Umbilical cord (tissue), 2 donors: ENCODE results near the gene CHCHD6. TPM values are rescaled to one million over a fixed set of nuclear protein-coding genes. Genes with fewer than 3 reads are reported as not detected.

ENCODE experiments used
- DNase-seq: peaks from one replicate; pipeline ENCODE4 v3.0.0-alpha.2; 2015; ENCODE audit warnings: low spot score
- total RNA-seq: library from RNA; depleted of rRNA; stranded (reverse); fragments of >200 nt; gene quantifications from one replicate; pipeline ENCODE4 v1.2.3, GENCODE V29; 2014; ENCODE audit warnings: low replicate concordance; ENCODE audit not compliant: insufficient read depth

Gene CHCHD6
- total RNA-seq, 1 donor from 2014 or later = 11.8 TPM

GRCh38 chr3:126938520-126939337 is 234.7 kb downstream of the CHCHD6 start:
- no peak for DNase-seq

- DNase-seq = no peak
These were observed 235.3 kb downstream of the CHCHD6 start for GRCh38 chr3:126939338-126939718.

- DNase-seq = no peak
These were observed 235.7 kb downstream of the CHCHD6 start for GRCh38 chr3:126939733-126940132.

GRCh38 chr3:126941721-126942270 is 237.8 kb downstream of the CHCHD6 start:
- DNase-seq = no peak

GRCh38 chr3:126944089-126944965 is 240.3 kb downstream of the CHCHD6 start:
- DNase-seq = no peak

- DNase-seq = no peak
These were observed 241.2 kb downstream of the CHCHD6 start for GRCh38 chr3:126945171-126945721.

GRCh38 chr3:126945891-126946290 is 241.9 kb downstream of the CHCHD6 start:
- no peak for DNase-seq

- DNase-seq = no peak
These were observed 242.4 kb downstream of the CHCHD6 start for GRCh38 chr3:126946405-126946804.

GRCh38 chr3:126947429-126947828 is 243.4 kb downstream of the CHCHD6 start:
- DNase-seq = no peak

GRCh38 chr3:126948980-126949535 is 245.0 kb downstream of the CHCHD6 start:
- DNase-seq = no peak

GRCh38 chr3:126951561-126951960 is 247.5 kb downstream of the CHCHD6 start:
- DNase-seq = no peak

GRCh38 chr3:126952261-126952982 is 248.4 kb downstream of the CHCHD6 start:
- DNase-seq = no peak

- no peak for DNase-seq
These were observed 249.1 kb downstream of the CHCHD6 start for GRCh38 chr3:126952983-126953660.

- no peak for DNase-seq
These were observed 250.3 kb downstream of the CHCHD6 start for GRCh38 chr3:126954141-126954842.

GRCh38 chr3:126955004-126955790 is 251.2 kb downstream of the CHCHD6 start:
- no peak for DNase-seq

- DNase-seq = no peak
These were observed 252.3 kb downstream of the CHCHD6 start for GRCh38 chr3:126956361-126956760.

- DNase-seq = peak; percentile 23
These were observed 253.0 kb downstream of the CHCHD6 start for GRCh38 chr3:126956866-126957650.
